GM12878 (cell line): ENCODE results near the gene PRCD. TPM values are rescaled to one million over a fixed set of nuclear protein-coding genes. Genes with fewer than 3 reads are reported as not detected.

Experiments
- ATAC-seq: fragments of 200-7000 bp; cut with Tn5 transposase; 3 replicates; pipeline ENCODE4 v1.9.1; 2020; ENCODE audit warnings: mild to moderate bottlenecking, moderate library complexity
- BruUV-seq: library from RNA; stranded (reverse); fragments of 400-500 nt; replicated peaks from 2 replicates; lab custom pipeline; 2021; lab: Mats Ljungman, UMichigan
- CTCF ChIA-PET: fragments of 300-600 bp; sonication (Branson Sonifier 250); formaldehyde crosslinking; extraction: SDS; loops from one replicate; lab custom pipeline; 2021; ENCODE audit warnings: inconsistent platforms; lab: Yijun Ruan, JAX
- POLR2A ChIA-PET: fragments of 350-600 bp; formaldehyde crosslinking; extraction: SDS; loops from one replicate; lab custom pipeline; 2021; ENCODE audit warnings: inconsistent platforms; lab: Charles Lee
- RAD21 ChIA-PET: fragments of 300-600 bp; sonication (Branson Sonifier 250); formaldehyde crosslinking; loops from one replicate; lab custom pipeline; 2023; ENCODE audit warnings: antibody characterized with exemption; ENCODE audit not compliant: unreplicated experiment; lab: Charles Lee
- SMC1A ChIA-PET: fragments of 300-600 bp; sonication (Branson Sonifier 250); formaldehyde crosslinking; loops from one replicate; lab custom pipeline; 2023; ENCODE audit not compliant: unreplicated experiment, uncharacterized antibody; lab: Charles Lee
- DNase-seq: peaks from one replicate; pipeline ENCODE4 v3.0.0-alpha.2; 2011; ENCODE audit warnings: low read depth, low spot score
- FAIRE-seq: peaks from 3 replicates; lab custom pipeline; 2011; peaks lifted over from hg19 to GRCh38; lab: Jason Lieb, UNC
- H2AFZ ChIP-seq: 2 replicates; pipeline ENCODE4 v1.6.0; 2011; ENCODE audit warnings: low read depth, low read length, control low read depth; ENCODE audit not compliant: control insufficient read depth
- H3K27ac ChIP-seq: 2 replicates; pipeline ENCODE4 v1.5.1; 2011; ENCODE audit warnings: control low read depth; ENCODE audit not compliant: control insufficient read depth, insufficient read depth
- H3K27me3 ChIP-seq, 2 experiments: replicated peaks in 1 of 2; 2 replicates each; pipeline versions ENCODE4 v1.6.0 to v1.6.1; 2011; ENCODE audit warnings: low read length in 1 of 2; ENCODE audit not compliant: control insufficient read depth in 2 of 2, insufficient read depth in 2 of 2
- H3K36me3 ChIP-seq, 2 experiments: 2 replicates each; pipeline ENCODE4 v1.5.1; 2011; ENCODE audit warnings: low read length in 1 of 2; ENCODE audit not compliant: control insufficient read depth in 2 of 2, insufficient read depth in 2 of 2
- H3K4me1 ChIP-seq: 2 replicates; pipeline ENCODE4 v1.6.1; 2011; ENCODE audit warnings: mild to moderate bottlenecking, low read length, moderate library complexity, mixed read lengths; ENCODE audit not compliant: control insufficient read depth, insufficient read depth
- H3K4me2 ChIP-seq: 2 replicates; pipeline ENCODE4 v1.6.0; 2011; ENCODE audit warnings: control low read depth; ENCODE audit not compliant: control insufficient read depth, insufficient read depth
- H3K4me3 ChIP-seq: fragments of 200-600 bp; sonication (generic); 2 replicates; pipeline ENCODE4 v1.5.1; 2016
- H3K79me2 ChIP-seq: 2 replicates; pipeline ENCODE4 v1.6.0; 2011; ENCODE audit warnings: low read length; ENCODE audit not compliant: control insufficient read depth, insufficient read depth
- H3K9ac ChIP-seq: 2 replicates; pipeline ENCODE4 v1.8.0; 2011; ENCODE audit warnings: low read length, control low read depth, mixed read lengths; ENCODE audit not compliant: control insufficient read depth, insufficient read depth
- H3K9me3 ChIP-seq: replicated peaks from 3 replicates; pipeline ENCODE4 v1.5.1; 2011; ENCODE audit warnings: mild to moderate bottlenecking, low read length; ENCODE audit not compliant: control insufficient read depth, insufficient read depth
- H4K20me1 ChIP-seq: 2 replicates; pipeline ENCODE4 v1.6.0; 2011; ENCODE audit not compliant: control insufficient read depth, insufficient read depth
- ATF3 ChIP-seq: IDR thresholded peaks from 2 replicates; pipeline ENCODE4 v1.6.1; 2011; ENCODE audit warnings: low read depth, mild to moderate bottlenecking, low read length, moderate library complexity, borderline replicate concordance; ENCODE audit errors: extremely low read depth
- BCLAF1 ChIP-seq: fragments of 450-650 bp; IDR thresholded peaks from 2 replicates; pipeline ENCODE4 v1.6.1; 2017; ENCODE audit warnings: antibody characterized with exemption, mild to moderate bottlenecking, moderate library complexity
- CBX3 ChIP-seq: fragments of 200-600 bp; sonication (generic); IDR thresholded peaks from 2 replicates; pipeline ENCODE4 v1.6.1; 2016; ENCODE audit warnings: low read depth, borderline replicate concordance
- MYC ChIP-seq: IDR thresholded peaks from 2 replicates; pipeline ENCODE4 v1.6.1; 2011; ENCODE audit warnings: mild to moderate bottlenecking, low read length, moderate library complexity, inconsistent platforms; ENCODE audit not compliant: insufficient read depth, insufficient replicate concordance, insufficient read length, severe bottlenecking
- PAX5 ChIP-seq: IDR thresholded peaks from 2 replicates; pipeline ENCODE4 v1.6.1; 2011; ENCODE audit warnings: low read depth, low read length, borderline replicate concordance
- SKIL ChIP-seq: fragments of 450-650 bp; IDR thresholded peaks from 2 replicates; pipeline ENCODE4 v1.6.1; 2017; ENCODE audit warnings: mild to moderate bottlenecking, low read depth, inconsistent platforms; ENCODE audit not compliant: poor library complexity, severe bottlenecking
- SREBF1 ChIP-seq: IDR thresholded peaks from 2 replicates; pipeline ENCODE4 v1.6.1; 2012; ENCODE audit warnings: mild to moderate bottlenecking, low read length
- SRF ChIP-seq, 2 experiments: IDR thresholded peaks; 2 replicates each; pipeline ENCODE4 v1.6.1; 2011; ENCODE audit warnings: low read depth in 2 of 2, low read length in 2 of 2, mild to moderate bottlenecking in 1 of 2, moderate library complexity in 1 of 2
- STAT3 ChIP-seq: IDR thresholded peaks from 2 replicates; pipeline ENCODE4 v1.6.1; 2011; ENCODE audit warnings: low read depth, low read length, improper control_type of control experiment
- ZBED1 ChIP-seq: IDR thresholded peaks from 2 replicates; pipeline ENCODE4 v1.6.1; 2016; ENCODE audit warnings: borderline replicate concordance
- WGBS: methylation state at CpG from one replicate; pipeline ENCODE4 v1.1.6; 2016; ENCODE audit warnings: low lambda C conversion rate; ENCODE audit not compliant: insufficient replicate concordance, insufficient coverage; ENCODE audit errors: missing lambda C conversion rate; 5-methylcytosine and 5-hydroxymethylcytosine counted together
- in situ Hi-C: fragments of 300-500 bp; cut with MboI; formaldehyde crosslinking; loops from 9 replicates; pipeline ENCODE4 v1.14.3; 2018; ENCODE audit warnings: mixed read lengths
- intact Hi-C: fragments of 100-400 bp; cut with micrococcal nuclease; formaldehyde crosslinking; loops from one replicate; pipeline ENCODE4 v1.14.2; 2022; ENCODE audit not compliant: unreplicated experiment
- polyA plus RNA-seq, 11 experiments: library from polyadenylated mRNA; depleted of rRNA in 4 of 11; unstranded in 6 of 11; stranded (reverse) in 5 of 11; fragments of >200 nt; fragmentation: Nextera tagmentation in 4 of 11; fragmentation: Illumina TruSeq in 1 of 11; extraction: Ambion mirVana in 4 of 11; extraction: Trizol in 1 of 11; gene quantifications; 1 replicate in 1 of 11; 2 replicates in 10 of 11; pipeline versions ENCODE4 v1.2.1 to v1.2.3, GENCODE V29; 2011 to 2016; ENCODE audit warnings: inconsistent platforms in 2 of 11, missing spikeins in 2 of 11, low read depth in 1 of 11
- total RNA-seq, 4 experiments: library from RNA; depleted of rRNA in 3 of 4; stranded (reverse); fragments of >200 nt in 3 of 4; fragmentation: Illumina TruSeq in 1 of 4; extraction: Trizol in 1 of 4; gene quantifications; 2 replicates each; pipeline versions ENCODE4 v1.2.1 to v1.2.3, GENCODE V29; 2013 to 2021

Gene PRCD
- total and polyA plus RNA-seq, 10 of the 15 experiments (the other 5 are each of a cell fraction or from before 2014, with no cell fraction given): 0.18 to 0.95 (median 0.34) TPM; not detected in 4

- ChIA-PET CTCF (no interaction called here), RAD21 (no interaction called here), POLR2A (interaction anchor here (1.2 kb wide), 1 partner anchor 10 kb away, joined by 4 read pairs; no protein-coding TSS in a partner anchor), SMC1A (interaction anchor here (1.2 kb wide), 2 partner anchors 10 to 54 kb away, joined by 4 read pairs; no protein-coding TSS in a partner anchor)
- Histone ChIP-seq H3K36me3 (peaks cover 0 to 5% of the 10 kb centered on the region in 2 experiments; a peak in 2 of 4 replicates), H3K4me1 (peaks cover 6% of the 10 kb centered on the region), H3K27me3 (no peaks in the 10 kb centered on the region), H3K4me3 (no peak overlapping the region), H2AFZ (no peak overlapping the region), H4K20me1 (no peaks in the 10 kb centered on the region; the same call in 1 of the 2 replicates), H3K4me2 (no peak overlapping the region), H3K79me2 (no peaks in the 10 kb centered on the region), H3K27ac (no peak overlapping the region), H3K9me3 (no peaks in the 10 kb centered on the region), H3K9ac (no peak overlapping the region)
- no TSS peak for BruUV-seq
- intact Hi-C loops: no loop called here
- no peak for TF ChIP-seq PAX5
- TF ChIP-seq SRF (IDR thresholded peaks at IDR 0.05; ENCODE audit: low read depth in 2 of 2, low read length in 2 of 2): no peak
- FAIRE-seq (no peak), DNase-seq (no peak), ATAC-seq (no peak)
- 96% methylated on average over 7 of the region's 7 CpGs for WGBS
- in situ Hi-C loops: no loop called here
These were observed 30.6 kb downstream of the PRCD start for GRCh38 chr17:76570457-76570856.

DNA sequence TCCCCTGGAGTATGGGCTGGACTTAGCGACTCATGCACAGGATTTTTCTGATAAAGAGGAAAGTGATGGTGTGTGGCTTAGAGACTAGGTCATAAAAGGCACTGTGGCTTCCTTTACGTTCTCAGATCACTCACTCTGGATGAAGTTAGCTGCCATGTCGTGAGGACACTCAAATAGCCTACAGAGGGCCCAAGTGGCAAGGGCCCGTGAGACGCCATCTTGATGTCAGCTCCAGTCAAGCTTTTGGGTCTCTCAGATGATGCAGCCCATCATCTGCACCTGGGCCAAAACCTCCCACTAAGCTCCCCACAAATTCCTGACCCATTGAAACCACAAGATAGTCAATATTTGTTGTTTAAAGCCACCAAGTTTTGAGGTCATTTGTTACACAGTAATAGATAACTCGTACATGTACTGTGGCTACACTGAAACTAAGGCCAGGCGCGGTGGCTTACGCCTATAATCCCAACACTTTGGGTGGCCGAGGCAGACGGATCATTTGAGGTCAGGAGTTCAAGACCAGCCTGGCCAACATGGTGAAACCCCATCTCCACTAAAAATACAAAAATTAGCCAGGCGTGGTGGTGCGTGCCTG is 31.1 kb downstream of the PRCD start:
- no peak for FAIRE-seq
- intact Hi-C loops: no loop called here
- no peak for TF ChIP-seq SKIL
- TF ChIP-seq ATF3: no peak
- TF ChIP-seq STAT3: no peak
- TF ChIP-seq ZBED1: no peak
- TF ChIP-seq CBX3: no peak
- no peak for TF ChIP-seq MYC
- no peak for TF ChIP-seq BCLAF1
- no peak for TF ChIP-seq SREBF1

More for the DNA sequence above, 31.1 kb downstream of the PRCD start:
- no peak overlapping the region for H3K27ac ChIP-seq
- no peak overlapping the region for H3K9ac ChIP-seq
- ATAC-seq (no peak), DNase-seq (no peak)
- peaks cover 0 to 3% of the 10 kb centered on the region in 2 experiments; a peak in 2 of 4 replicates for H3K36me3 ChIP-seq
- ChIA-PET POLR2A (no interaction called here), RAD21 (interaction anchor here (0.6 kb wide), 1 partner anchor 1829 kb away, joined by 3 read pairs; no protein-coding TSS in a partner anchor), SMC1A (interaction anchor here (1.2 kb wide), 1 partner anchor 11 kb away, joined by 4 read pairs; no protein-coding TSS in a partner anchor), CTCF (interaction anchor here (1.3 kb wide), 1 partner anchor 12 kb away, joined by 5 read pairs; no protein-coding TSS in a partner anchor)
- no peaks in the 10 kb centered on the region for H3K27me3 ChIP-seq
- no peak overlapping the region for H3K4me3 ChIP-seq
- peaks cover 6% of the 10 kb centered on the region for H3K4me1 ChIP-seq
- H3K9me3 ChIP-seq: no peaks in the 10 kb centered on the region
- H4K20me1 ChIP-seq: no peaks in the 10 kb centered on the region; the same call in 1 of the 2 replicates
- H3K4me2 ChIP-seq: no peak overlapping the region
- no peak overlapping the region for H2AFZ ChIP-seq
- WGBS: 90% methylated on average over 13 of the region's 13 CpGs
- in situ Hi-C loops: no loop called here
- no peaks in the 10 kb centered on the region for H3K79me2 ChIP-seq
- no TSS peak for BruUV-seq
